HEK293 (cell line): ENCODE results near the gene MAGOHB.

ENCODE experiments used
- CTCF ChIA-PET: fragments of 350-600 bp; formaldehyde crosslinking; extraction: SDS; loops from one replicate; lab custom pipeline; 2021; ENCODE audit warnings: antibody characterized with exemption; lab: Yijun Ruan, JAX
- POLR2A ChIA-PET: fragments of 300-600 bp; formaldehyde crosslinking; extraction: SDS; loops from one replicate; lab custom pipeline; 2020; ENCODE audit warnings: antibody characterized with exemption, inconsistent platforms; lab: Yijun Ruan, JAX
- H3K27ac ChIP-seq: fragments of 200-500 bp; sonication (Bioruptor generic); 2 replicates; pipeline ENCODE4 v1.5.1; 2014; ENCODE audit warnings: low read depth, low read length, control low read depth, inconsistent platforms; ENCODE audit errors: extremely low read depth
- H3K36me3 ChIP-seq, 2 experiments: fragments of 200-500 bp in 1 of 2; sonication (Bioruptor generic) in 1 of 2; 1 replicate in 1 of 2; 2 replicates in 1 of 2; pipeline ENCODE4 v1.5.1; 2014 to 2017; ENCODE audit warnings: inconsistent platforms in 2 of 2, low read length in 2 of 2; ENCODE audit not compliant: control insufficient read depth in 2 of 2, insufficient read depth in 1 of 2
- H3K4me1 ChIP-seq: fragments of 200-500 bp; sonication (Bioruptor generic); 2 replicates; pipeline ENCODE4 v1.5.1; 2014; ENCODE audit warnings: mild to moderate bottlenecking, low read length, inconsistent platforms; ENCODE audit not compliant: control insufficient read depth, insufficient read depth
- H3K4me3 ChIP-seq: 2 replicates; pipeline ENCODE4 v1.5.1; 2011; ENCODE audit warnings: low read depth, mild to moderate bottlenecking, control low read depth, low read length, moderate library complexity
- H3K9me3 ChIP-seq: fragments of 200-500 bp; sonication (Bioruptor generic); 2 replicates; pipeline ENCODE4 v1.5.1; 2014; ENCODE audit warnings: low read depth, low read length, inconsistent platforms; ENCODE audit not compliant: control insufficient read depth, insufficient read depth
- GFI1B ChIP-seq: fragments of 450-650 bp; formaldehyde crosslinking; IDR thresholded peaks from 2 replicates; pipeline ENCODE4 v1.5.1; 2016; ENCODE audit warnings: missing biosample characterization, missing genetic modification characterization
- GLI2 ChIP-seq: fragments of 450-650 bp; formaldehyde crosslinking; IDR thresholded peaks from 2 replicates; pipeline ENCODE4; 2017; ENCODE audit warnings: missing biosample characterization, missing genetic modification characterization, low read depth, borderline replicate concordance
- MZF1 ChIP-seq: fragments of 450-650 bp; formaldehyde crosslinking; IDR thresholded peaks from 2 replicates; pipeline ENCODE4 v1.5.1; 2017; ENCODE audit warnings: missing biosample characterization, missing genetic modification characterization, borderline replicate concordance
- REPIN1 ChIP-seq: fragments of 450-650 bp; formaldehyde crosslinking; IDR thresholded peaks from 2 replicates; pipeline ENCODE4 v1.5.1; 2017; ENCODE audit warnings: missing biosample characterization, missing genetic modification characterization, low read depth
- ZBTB1 ChIP-seq: fragments of 450-650 bp; formaldehyde crosslinking; IDR thresholded peaks from 2 replicates; pipeline ENCODE4 v1.5.1; 2016; ENCODE audit warnings: missing biosample characterization, missing genetic modification characterization
- ZBTB26 ChIP-seq: fragments of 450-650 bp; formaldehyde crosslinking; optimal IDR thresholded peaks from 2 replicates; pipeline ENCODE3; 2016; ENCODE audit warnings: missing biosample characterization, mild to moderate bottlenecking, missing genetic modification characterization
- ZBTB48 ChIP-seq: fragments of 450-650 bp; formaldehyde crosslinking; IDR thresholded peaks from 2 replicates; pipeline ENCODE4 v1.5.1; 2016; ENCODE audit warnings: missing biosample characterization, missing genetic modification characterization
- ZEB2 ChIP-seq: fragments of 450-650 bp; formaldehyde crosslinking; IDR thresholded peaks from 2 replicates; pipeline ENCODE4 v1.5.1; 2016; ENCODE audit warnings: missing biosample characterization, missing genetic modification characterization
- ZFP3 ChIP-seq: fragments of 450-650 bp; formaldehyde crosslinking; IDR thresholded peaks from 2 replicates; pipeline ENCODE4 v1.5.1; 2016; ENCODE audit warnings: low read depth, missing biosample characterization, missing genetic modification characterization
- ZNF214 ChIP-seq: fragments of 450-650 bp; formaldehyde crosslinking; IDR thresholded peaks from 2 replicates; pipeline ENCODE4 v1.5.1; 2017; ENCODE audit warnings: missing biosample characterization, mild to moderate bottlenecking, missing genetic modification characterization, borderline replicate concordance
- ZNF362 ChIP-seq: fragments of 450-650 bp; formaldehyde crosslinking; IDR thresholded peaks from 2 replicates; pipeline ENCODE4 v1.5.1; 2016; ENCODE audit warnings: missing biosample characterization, missing genetic modification characterization
- ZNF391 ChIP-seq: fragments of 450-650 bp; formaldehyde crosslinking; IDR thresholded peaks from 2 replicates; pipeline ENCODE4 v1.5.1; 2016; ENCODE audit warnings: low read depth, missing biosample characterization, missing genetic modification characterization, borderline replicate concordance
- ZNF416 ChIP-seq: fragments of 450-650 bp; formaldehyde crosslinking; IDR thresholded peaks from 2 replicates; pipeline ENCODE4 v1.5.1; 2016; ENCODE audit warnings: missing biosample characterization, missing genetic modification characterization
- ZNF473 ChIP-seq: fragments of 450-650 bp; formaldehyde crosslinking; IDR thresholded peaks from 2 replicates; pipeline ENCODE4 v1.5.1; 2017; ENCODE audit warnings: missing biosample characterization, missing genetic modification characterization
- ZNF501 ChIP-seq: fragments of 450-650 bp; formaldehyde crosslinking; IDR thresholded peaks from 2 replicates; pipeline ENCODE4 v1.5.1; 2016; ENCODE audit warnings: missing biosample characterization, missing genetic modification characterization
- ZNF560 ChIP-seq: fragments of 450-650 bp; formaldehyde crosslinking; IDR thresholded peaks from 2 replicates; pipeline ENCODE4 v1.5.1; 2017; ENCODE audit warnings: missing biosample characterization, missing genetic modification characterization, borderline replicate concordance
- ZNF585B ChIP-seq: fragments of 450-650 bp; formaldehyde crosslinking; IDR thresholded peaks from 2 replicates; pipeline ENCODE4 v1.5.1; 2016; ENCODE audit warnings: missing biosample characterization, missing genetic modification characterization
- ZNF658 ChIP-seq: fragments of 450-650 bp; formaldehyde crosslinking; IDR thresholded peaks from 2 replicates; pipeline ENCODE4; 2016; ENCODE audit warnings: missing biosample characterization, missing genetic modification characterization
- ZNF664 ChIP-seq: fragments of 450-650 bp; formaldehyde crosslinking; IDR thresholded peaks from 2 replicates; pipeline ENCODE4 v1.5.1; 2016; ENCODE audit warnings: missing biosample characterization, missing genetic modification characterization
- ZNF830 ChIP-seq: fragments of 450-650 bp; IDR thresholded peaks from 2 replicates; pipeline ENCODE4 v1.5.0; 2018; ENCODE audit warnings: missing biosample characterization, missing genetic modification characterization, low read depth, mild to moderate bottlenecking, moderate library complexity
- ZSCAN18 ChIP-seq: fragments of 450-650 bp; formaldehyde crosslinking; IDR thresholded peaks from 2 replicates; pipeline ENCODE4 v1.5.1; 2016; ENCODE audit warnings: missing biosample characterization, missing genetic modification characterization

The MAGOHB gene

GRCh38 chr12:10617863-10618262 lies 4.5 kb upstream of the MAGOHB start:
- TF ChIP-seq ZNF830 (tag by site-specific recombination) (no peak), ZNF501 (no peak), ZNF391 (tag by site-specific recombination) (no peak), ZBTB48 (no peak)
- H3K9me3 ChIP-seq, result no peaks in the 10 kb centered on the region
- CTCF ChIA-PET, result interaction anchor here (0.7 kb wide), 2 partner anchors 363 to 1145 kb away, joined by 3 to 4 read pairs; no protein-coding TSS in a partner anchor
- H3K36me3 ChIP-seq, result no peaks in the 10 kb centered on the region
- no peak overlapping the region for H3K27ac ChIP-seq
- POLR2A ChIA-PET, result interaction anchor here (0.6 kb wide), 1 partner anchor 347 kb away, joined by 3 read pairs; no protein-coding TSS in a partner anchor
- H3K4me1 ChIP-seq, result no peaks in the 10 kb centered on the region
- H3K4me3 ChIP-seq, result no peak overlapping the region

- Histone ChIP-seq H3K9me3 (no peaks in the 10 kb centered on the region), H3K27ac (no peak overlapping the region), H3K4me3 (no peak overlapping the region), H3K4me1 (0 out of 2 replicates have a peak, but pooled peaks cover 3% of the 10 kb centered on the region), H3K36me3 (peaks cover 6 to 9% of the 10 kb centered on the region in 2 experiments; a peak in 2 of 3 replicates)
- ChIA-PET CTCF (no interaction called here), POLR2A (no interaction called here)
- TF ChIP-seq ZNF362, result no peak
- TF ChIP-seq ZNF585B (tag by site-specific recombination), result no peak
- no peak for TF ChIP-seq MZF1 (tag by site-specific recombination)
- no peak for TF ChIP-seq ZNF416 (tag by site-specific recombination)
- TF ChIP-seq GFI1B (tag by site-specific recombination), result no peak
- no peak for TF ChIP-seq ZFP3 (tag by site-specific recombination)
- no peak for TF ChIP-seq ZEB2 (tag by site-specific recombination)
- TF ChIP-seq ZSCAN18 (tag by site-specific recombination), result no peak
- TF ChIP-seq ZNF560, result no peak
- TF ChIP-seq ZNF473 (tag by site-specific recombination), result no peak
- no peak for TF ChIP-seq GLI2 (tag by site-specific recombination)
- TF ChIP-seq REPIN1 (tag by site-specific recombination), result no peak
- TF ChIP-seq ZNF214 (tag by site-specific recombination), result no peak
- no peak for TF ChIP-seq ZBTB26 (tag by site-specific recombination)
- no peak for TF ChIP-seq ZBTB1 (tag by site-specific recombination)
- no peak for TF ChIP-seq ZNF658
- no peak for TF ChIP-seq ZNF664 (tag by site-specific recombination)
These were observed 2.1 kb upstream of the MAGOHB start for GRCh38 chr12:10615532-10615931.
